Stimulated activated CD4-positive, alpha-beta T cell treated with anti-CD3 and anti-CD28 coated beads, Interleukin-4, amount 100 ng/mL, for 1 hour (primary cell): Measurements from ENCODE around the gene SMYD1.

ENCODE experiments used
- DNase-seq: peaks from one replicate; pipeline ENCODE4 v3.0.0-alpha.2; 2020

SMYD1 gene

GRCh38 chr2:88057437-88057844, 10.2 kb upstream of the SMYD1 start:
- DNase-seq = no peak

GRCh38 chr2:88058191-88058590, 9.4 kb upstream of the SMYD1 start:
- no peak for DNase-seq

GRCh38 chr2:88059979-88060906, 7.4 kb upstream of the SMYD1 start:
- no peak for DNase-seq

GRCh38 chr2:88060907-88061275, 6.7 kb upstream of the SMYD1 start:
- no peak for DNase-seq

- DNase-seq = no peak
These were observed 6.3 kb upstream of the SMYD1 start for GRCh38 chr2:88061295-88061694.

GRCh38 chr2:88066543-88066942, 1.1 kb upstream of the SMYD1 start:
- no peak for DNase-seq

GRCh38 chr2:88067189-88067588, 436 bp upstream of the SMYD1 start:
- no peak for DNase-seq

- DNase-seq = no peak
These were observed 419 bp downstream of the SMYD1 start for GRCh38 chr2:88068044-88068443.

GRCh38 chr2:88069117-88069516, 1.5 kb downstream of the SMYD1 start:
- DNase-seq = no peak

- DNase-seq = no peak
These were observed 2.4 kb downstream of the SMYD1 start for GRCh38 chr2:88070055-88070454.

- DNase-seq = no peak
These were observed 3.7 kb downstream of the SMYD1 start for GRCh38 chr2:88071365-88071764.

GRCh38 chr2:88074150-88074549, 6.5 kb downstream of the SMYD1 start:
- DNase-seq = no peak

GRCh38 chr2:88074854-88075292, 7.2 kb downstream of the SMYD1 start:
- no peak for DNase-seq

- no peak for DNase-seq
These were observed 9.5 kb downstream of the SMYD1 start for GRCh38 chr2:88077080-88077479.

- no peak for DNase-seq
These were observed 11.1 kb downstream of the SMYD1 start for GRCh38 chr2:88078643-88079172.

GRCh38 chr2:88080545-88080944, 12.9 kb downstream of the SMYD1 start:
- no peak for DNase-seq

GRCh38 chr2:88081924-88082608, 14.4 kb downstream of the SMYD1 start:
- DNase-seq = no peak

GRCh38 chr2:88082781-88083180, 15.2 kb downstream of the SMYD1 start:
- no peak for DNase-seq

GRCh38 chr2:88085099-88085498, 17.5 kb downstream of the SMYD1 start:
- DNase-seq = no peak

GRCh38 chr2:88085602-88086001, 18.0 kb downstream of the SMYD1 start:
- DNase-seq = no peak

GRCh38 chr2:88086401-88086800, 18.8 kb downstream of the SMYD1 start:
- DNase-seq = no peak

GRCh38 chr2:88087073-88087472, 19.4 kb downstream of the SMYD1 start:
- DNase-seq = no peak

GRCh38 chr2:88087763-88088162, 20.1 kb downstream of the SMYD1 start:
- no peak for DNase-seq

- no peak for DNase-seq
These were observed 21.4 kb downstream of the SMYD1 start for GRCh38 chr2:88088999-88089398.
